GM23338 (cell line): ENCODE data around the gene DBNL. TPM values are rescaled to one million over a fixed set of nuclear protein-coding genes. Genes with fewer than 3 reads are reported as not detected.

Experiments used
- ATAC-seq: fragments of 200-7000 bp; cut with Tn5 transposase; 3 replicates; pipeline ENCODE4 v1.9.1; 2020
- DNase-seq: peaks from one replicate; pipeline ENCODE4 v3.0.0-alpha.2; 2015; ENCODE audit warnings: low spot score
- H2AFZ ChIP-seq: fragments of 200-600 bp; sonication (generic); 2 replicates; pipeline ENCODE4 v1.8.0; 2016; ENCODE audit warnings: antibody characterized with exemption, mild to moderate bottlenecking, moderate library complexity
- H3F3A ChIP-seq: fragments of 200-600 bp; sonication (generic); replicated peaks from 2 replicates; pipeline ENCODE4 v1.8.0; 2017; ENCODE audit warnings: antibody characterized with exemption, mixed run types, low read depth
- H3K27ac ChIP-seq: fragments of 200-600 bp; sonication (generic); 2 replicates; pipeline ENCODE4 v1.6.1; 2016; ENCODE audit warnings: low read depth
- H3K27me3 ChIP-seq: fragments of 200-600 bp; sonication (generic); 2 replicates; pipeline ENCODE4 v1.8.0; 2016; ENCODE audit warnings: mild to moderate bottlenecking, mixed run types, moderate library complexity; ENCODE audit not compliant: insufficient read depth
- H3K36me3 ChIP-seq: fragments of 200-600 bp; sonication (generic); 2 replicates; pipeline ENCODE4 v1.8.0; 2016; ENCODE audit warnings: mild to moderate bottlenecking; ENCODE audit not compliant: insufficient read depth
- H3K4me1 ChIP-seq: fragments of 200-600 bp; sonication (generic); 2 replicates; pipeline ENCODE4 v1.8.0; 2016; ENCODE audit warnings: mild to moderate bottlenecking, moderate library complexity; ENCODE audit not compliant: insufficient read depth
- H3K4me2 ChIP-seq: fragments of 200-600 bp; sonication (generic); 2 replicates; pipeline ENCODE4 v1.7.1; 2017; ENCODE audit warnings: mixed run types
- H3K4me3 ChIP-seq: fragments of 200-600 bp; sonication (generic); 2 replicates; pipeline ENCODE4 v1.6.1; 2016; ENCODE audit warnings: mixed run types
- H3K79me2 ChIP-seq: fragments of 200-600 bp; sonication (generic); replicated peaks from 2 replicates; pipeline ENCODE4 v1.8.0; 2017; ENCODE audit warnings: mild to moderate bottlenecking; ENCODE audit not compliant: insufficient read depth
- H3K9me2 ChIP-seq: fragments of 200-600 bp; sonication (generic); 2 replicates; pipeline ENCODE4 v1.8.0; 2017; ENCODE audit not compliant: insufficient read depth
- H4K20me1 ChIP-seq: fragments of 200-600 bp; sonication (generic); replicated peaks from 2 replicates; pipeline ENCODE4 v1.8.0; 2017; ENCODE audit warnings: mild to moderate bottlenecking; ENCODE audit not compliant: insufficient read depth
- H3K27ac Mint-ChIP-seq: 2 replicates; pipeline ENCODE4 v1.8.0; 2020; ENCODE audit warnings: inconsistent platforms, mild to moderate bottlenecking, moderate library complexity, mixed read lengths
- H3K27me3 Mint-ChIP-seq: 3 replicates; pipeline ENCODE4 v1.8.0; 2022; ENCODE audit warnings: low read depth, mild to moderate bottlenecking, moderate library complexity, mixed read lengths, inconsistent platforms; ENCODE audit not compliant: insufficient read depth, poor library complexity
- H3K36me3 Mint-ChIP-seq: 3 replicates; pipeline ENCODE4 v1.8.0; 2021; ENCODE audit warnings: low read depth, mild to moderate bottlenecking, inconsistent platforms, moderate library complexity, mixed read lengths
- H3K4me1 Mint-ChIP-seq: 3 replicates; pipeline ENCODE4 v1.8.0; 2020; ENCODE audit warnings: mild to moderate bottlenecking, inconsistent platforms, mixed read lengths
- H3K4me3 Mint-ChIP-seq: 3 replicates; pipeline ENCODE4 v1.8.0; 2021; ENCODE audit warnings: moderate library complexity, mild to moderate bottlenecking, inconsistent platforms, mixed read lengths
- H3K9me3 Mint-ChIP-seq: 3 replicates; pipeline ENCODE4 v1.8.0; 2020; ENCODE audit warnings: moderate library complexity, mild to moderate bottlenecking, inconsistent platforms, mixed read lengths
- CREB1 ChIP-seq: fragments of 250-450 bp; sonication (Bioruptor Pico); IDR thresholded peaks from 2 replicates; pipeline ENCODE4 v1.5.0; 2020; ENCODE audit warnings: low read depth, mild to moderate bottlenecking, moderate library complexity
- JUNB ChIP-seq: IDR thresholded peaks from one replicate; pipeline ENCODE4 v1.6.1; 2016; ENCODE audit warnings: antibody characterized with exemption; ENCODE audit not compliant: unreplicated experiment
- NANOG ChIP-seq: IDR thresholded peaks from 2 replicates; pipeline ENCODE4 v1.6.1; 2016; ENCODE audit warnings: antibody characterized with exemption, borderline replicate concordance
- POLR2AphosphoS5 ChIP-seq: IDR thresholded peaks from 2 replicates; pipeline ENCODE4 v1.6.1; 2016; ENCODE audit warnings: antibody characterized with exemption, low read depth
- STAT1 ChIP-seq: IDR thresholded peaks from one replicate; pipeline ENCODE4 v1.6.1; 2016; ENCODE audit warnings: antibody characterized with exemption; ENCODE audit not compliant: unreplicated experiment
- ZNF114 ChIP-seq: fragments of 250-450 bp; sonication (Bioruptor Pico); IDR thresholded peaks from 2 replicates; pipeline ENCODE4 v1.5.0; 2020; ENCODE audit warnings: mild to moderate bottlenecking, moderate library complexity
- polyA plus RNA-seq: library from polyadenylated mRNA; unstranded; fragments of >200 nt; fragmentation: Nextera tagmentation; extraction: Ambion mirVana; gene quantifications from 2 replicates; pipeline ENCODE4 v1.2.1, GENCODE V29; 2016
- total RNA-seq: library from RNA; depleted of rRNA; stranded (reverse); fragments of >200 nt; shearing (Covaris generic); gene quantifications from 2 replicates; pipeline ENCODE4 v1.2.3, GENCODE V29; 2014
- TF ChIP-seq, protein P1 (sequence below): IDR thresholded peaks from 2 replicates; pipeline ENCODE4 v1.6.1; 2016; ENCODE audit warnings: antibody characterized with exemption
- TF ChIP-seq, protein P2 (sequence below), 2 experiments: fragments of 200-600 bp in 1 of 2; sonication (generic) in 1 of 2; conservative IDR thresholded peaks; 2 replicates each; pipeline versions ENCODE4 v1.5.1 to v1.6.1; 2016 to 2017; ENCODE audit warnings: antibody characterized with exemption in 2 of 2, low read depth in 2 of 2, mild to moderate bottlenecking in 2 of 2, moderate library complexity in 1 of 2
- TF ChIP-seq, protein P3 (sequence below): fragments of 250-450 bp; sonication (Bioruptor Pico); IDR thresholded peaks from 2 replicates; pipeline ENCODE4 v1.5.0; 2020; ENCODE audit warnings: mild to moderate bottlenecking, moderate library complexity
- TF ChIP-seq, protein P4 (sequence below): IDR thresholded peaks from one replicate; pipeline ENCODE4 v1.6.1; 2018; ENCODE audit warnings: antibody characterized with exemption; ENCODE audit not compliant: unreplicated experiment

DBNL gene
- total and polyA plus RNA-seq, 2 experiments from 2014 or later: 18.1 to 49.4 TPM

DNA sequence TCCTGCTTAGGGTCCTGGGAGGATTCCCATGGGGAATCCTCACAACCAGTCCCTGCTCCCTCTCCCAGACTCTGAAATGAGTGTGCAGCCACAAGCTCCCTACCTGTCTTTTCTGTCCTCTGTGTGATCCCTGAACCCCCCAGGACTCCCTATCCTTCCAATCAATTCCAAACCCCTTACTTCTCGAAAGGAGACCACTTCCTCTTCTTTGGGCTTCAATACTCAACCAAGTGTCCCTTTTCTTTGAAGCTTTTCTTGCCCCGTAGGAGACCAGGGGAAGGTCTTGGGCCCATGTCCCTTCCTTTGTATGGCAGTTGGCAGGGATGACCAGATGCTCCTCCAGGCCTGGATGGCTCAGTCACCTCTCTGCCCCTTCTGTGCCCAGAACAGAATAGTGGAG, 61.3 kb downstream of the DBNL start (continued):
- TF ChIP-seq, protein P1, sequence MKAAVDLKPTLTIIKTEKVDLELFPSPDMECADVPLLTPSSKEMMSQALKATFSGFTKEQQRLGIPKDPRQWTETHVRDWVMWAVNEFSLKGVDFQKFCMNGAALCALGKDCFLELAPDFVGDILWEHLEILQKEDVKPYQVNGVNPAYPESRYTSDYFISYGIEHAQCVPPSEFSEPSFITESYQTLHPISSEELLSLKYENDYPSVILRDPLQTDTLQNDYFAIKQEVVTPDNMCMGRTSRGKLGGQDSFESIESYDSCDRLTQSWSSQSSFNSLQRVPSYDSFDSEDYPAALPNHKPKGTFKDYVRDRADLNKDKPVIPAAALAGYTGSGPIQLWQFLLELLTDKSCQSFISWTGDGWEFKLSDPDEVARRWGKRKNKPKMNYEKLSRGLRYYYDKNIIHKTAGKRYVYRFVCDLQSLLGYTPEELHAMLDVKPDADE: no peak
- TF ChIP-seq STAT1: no peak
- TF ChIP-seq, protein P2, sequence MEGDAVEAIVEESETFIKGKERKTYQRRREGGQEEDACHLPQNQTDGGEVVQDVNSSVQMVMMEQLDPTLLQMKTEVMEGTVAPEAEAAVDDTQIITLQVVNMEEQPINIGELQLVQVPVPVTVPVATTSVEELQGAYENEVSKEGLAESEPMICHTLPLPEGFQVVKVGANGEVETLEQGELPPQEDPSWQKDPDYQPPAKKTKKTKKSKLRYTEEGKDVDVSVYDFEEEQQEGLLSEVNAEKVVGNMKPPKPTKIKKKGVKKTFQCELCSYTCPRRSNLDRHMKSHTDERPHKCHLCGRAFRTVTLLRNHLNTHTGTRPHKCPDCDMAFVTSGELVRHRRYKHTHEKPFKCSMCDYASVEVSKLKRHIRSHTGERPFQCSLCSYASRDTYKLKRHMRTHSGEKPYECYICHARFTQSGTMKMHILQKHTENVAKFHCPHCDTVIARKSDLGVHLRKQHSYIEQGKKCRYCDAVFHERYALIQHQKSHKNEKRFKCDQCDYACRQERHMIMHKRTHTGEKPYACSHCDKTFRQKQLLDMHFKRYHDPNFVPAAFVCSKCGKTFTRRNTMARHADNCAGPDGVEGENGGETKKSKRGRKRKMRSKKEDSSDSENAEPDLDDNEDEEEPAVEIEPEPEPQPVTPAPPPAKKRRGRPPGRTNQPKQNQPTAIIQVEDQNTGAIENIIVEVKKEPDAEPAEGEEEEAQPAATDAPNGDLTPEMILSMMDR (conservative IDR thresholded peaks at IDR 0.05; ENCODE audit: low read depth in 2 of 2): no peak
- TF ChIP-seq JUNB: no peak

DNA sequence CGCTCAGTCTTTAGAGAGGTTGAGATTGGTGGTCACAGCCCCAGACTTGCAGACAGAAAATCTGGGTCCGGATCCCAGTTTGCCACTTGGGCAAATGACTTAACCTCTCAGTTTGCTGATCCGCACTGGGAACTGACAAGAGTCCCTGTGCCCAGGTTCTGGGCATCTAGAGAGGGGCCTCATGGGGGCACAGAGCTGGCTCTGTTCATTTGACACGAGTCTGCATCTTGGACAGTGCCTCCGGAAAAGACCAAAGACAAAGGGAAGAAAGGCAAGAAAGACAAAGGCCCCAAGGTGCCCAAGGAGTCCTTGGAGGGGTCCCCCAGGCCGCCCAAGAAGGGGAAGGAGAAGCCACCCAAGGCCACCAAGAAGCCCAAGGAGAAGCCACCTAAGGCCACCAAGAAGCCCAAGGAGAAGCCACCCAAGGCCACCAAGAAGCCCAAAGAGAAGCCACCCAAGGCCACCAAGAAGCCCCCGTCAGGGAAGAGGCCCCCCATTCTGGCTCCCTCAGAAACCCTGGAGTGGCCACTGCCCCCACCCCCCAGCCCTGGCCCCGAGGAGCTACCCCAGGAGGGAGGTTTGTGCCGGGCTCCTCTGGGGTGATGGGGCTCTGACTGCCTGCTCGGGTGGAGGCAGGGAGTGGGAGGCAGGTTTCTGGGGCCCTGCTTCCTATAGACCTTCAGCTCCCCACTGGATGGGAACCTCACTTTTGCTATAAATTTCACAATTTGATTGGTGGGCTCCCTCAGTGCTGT, 62.0 kb downstream of the DBNL start:
- no peak overlapping the region for H3K4me3 ChIP-seq
- DNase-seq (no peak), ATAC-seq (no peak)
- H3K9me2 ChIP-seq: no peaks in the 10 kb centered on the region
- H4K20me1 ChIP-seq: no peaks in the 10 kb centered on the region
- no peak overlapping the region for H3K27ac ChIP-seq
- peaks cover 8% of the 10 kb centered on the region; the same call in 1 of the 2 replicates for H3K4me1 ChIP-seq
- peaks cover 18% of the 10 kb centered on the region for H3K27me3 Mint-ChIP-seq
- H3K79me2 ChIP-seq: no peaks in the 10 kb centered on the region; the same call in 1 of the 2 replicates
- H3F3A ChIP-seq: no peaks in the 10 kb centered on the region
- no peaks in the 10 kb centered on the region for H3K9me3 Mint-ChIP-seq
- peaks cover 13% of the 10 kb centered on the region for H3K4me1 Mint-ChIP-seq
- no peak overlapping the region; the same call in 2 of the 3 replicates for H3K4me3 Mint-ChIP-seq
- peaks cover 9% of the 10 kb centered on the region; the same call in 2 of the 3 replicates for H3K36me3 Mint-ChIP-seq
- no peak overlapping the region for H3K4me2 ChIP-seq
- no peaks in the 10 kb centered on the region for H3K36me3 ChIP-seq
- H2AFZ ChIP-seq: no peak overlapping the region
- H3K27ac Mint-ChIP-seq: no peak overlapping the region
- H3K27me3 ChIP-seq: peaks cover 9% of the 10 kb centered on the region; the same call in 1 of the 2 replicates
- TF ChIP-seq NANOG (no peak), CREB1 (CRISPR knock-in tag) (no peak), POLR2AphosphoS5 (no peak), ZNF114 (no peak)
- TF ChIP-seq, protein P3, sequence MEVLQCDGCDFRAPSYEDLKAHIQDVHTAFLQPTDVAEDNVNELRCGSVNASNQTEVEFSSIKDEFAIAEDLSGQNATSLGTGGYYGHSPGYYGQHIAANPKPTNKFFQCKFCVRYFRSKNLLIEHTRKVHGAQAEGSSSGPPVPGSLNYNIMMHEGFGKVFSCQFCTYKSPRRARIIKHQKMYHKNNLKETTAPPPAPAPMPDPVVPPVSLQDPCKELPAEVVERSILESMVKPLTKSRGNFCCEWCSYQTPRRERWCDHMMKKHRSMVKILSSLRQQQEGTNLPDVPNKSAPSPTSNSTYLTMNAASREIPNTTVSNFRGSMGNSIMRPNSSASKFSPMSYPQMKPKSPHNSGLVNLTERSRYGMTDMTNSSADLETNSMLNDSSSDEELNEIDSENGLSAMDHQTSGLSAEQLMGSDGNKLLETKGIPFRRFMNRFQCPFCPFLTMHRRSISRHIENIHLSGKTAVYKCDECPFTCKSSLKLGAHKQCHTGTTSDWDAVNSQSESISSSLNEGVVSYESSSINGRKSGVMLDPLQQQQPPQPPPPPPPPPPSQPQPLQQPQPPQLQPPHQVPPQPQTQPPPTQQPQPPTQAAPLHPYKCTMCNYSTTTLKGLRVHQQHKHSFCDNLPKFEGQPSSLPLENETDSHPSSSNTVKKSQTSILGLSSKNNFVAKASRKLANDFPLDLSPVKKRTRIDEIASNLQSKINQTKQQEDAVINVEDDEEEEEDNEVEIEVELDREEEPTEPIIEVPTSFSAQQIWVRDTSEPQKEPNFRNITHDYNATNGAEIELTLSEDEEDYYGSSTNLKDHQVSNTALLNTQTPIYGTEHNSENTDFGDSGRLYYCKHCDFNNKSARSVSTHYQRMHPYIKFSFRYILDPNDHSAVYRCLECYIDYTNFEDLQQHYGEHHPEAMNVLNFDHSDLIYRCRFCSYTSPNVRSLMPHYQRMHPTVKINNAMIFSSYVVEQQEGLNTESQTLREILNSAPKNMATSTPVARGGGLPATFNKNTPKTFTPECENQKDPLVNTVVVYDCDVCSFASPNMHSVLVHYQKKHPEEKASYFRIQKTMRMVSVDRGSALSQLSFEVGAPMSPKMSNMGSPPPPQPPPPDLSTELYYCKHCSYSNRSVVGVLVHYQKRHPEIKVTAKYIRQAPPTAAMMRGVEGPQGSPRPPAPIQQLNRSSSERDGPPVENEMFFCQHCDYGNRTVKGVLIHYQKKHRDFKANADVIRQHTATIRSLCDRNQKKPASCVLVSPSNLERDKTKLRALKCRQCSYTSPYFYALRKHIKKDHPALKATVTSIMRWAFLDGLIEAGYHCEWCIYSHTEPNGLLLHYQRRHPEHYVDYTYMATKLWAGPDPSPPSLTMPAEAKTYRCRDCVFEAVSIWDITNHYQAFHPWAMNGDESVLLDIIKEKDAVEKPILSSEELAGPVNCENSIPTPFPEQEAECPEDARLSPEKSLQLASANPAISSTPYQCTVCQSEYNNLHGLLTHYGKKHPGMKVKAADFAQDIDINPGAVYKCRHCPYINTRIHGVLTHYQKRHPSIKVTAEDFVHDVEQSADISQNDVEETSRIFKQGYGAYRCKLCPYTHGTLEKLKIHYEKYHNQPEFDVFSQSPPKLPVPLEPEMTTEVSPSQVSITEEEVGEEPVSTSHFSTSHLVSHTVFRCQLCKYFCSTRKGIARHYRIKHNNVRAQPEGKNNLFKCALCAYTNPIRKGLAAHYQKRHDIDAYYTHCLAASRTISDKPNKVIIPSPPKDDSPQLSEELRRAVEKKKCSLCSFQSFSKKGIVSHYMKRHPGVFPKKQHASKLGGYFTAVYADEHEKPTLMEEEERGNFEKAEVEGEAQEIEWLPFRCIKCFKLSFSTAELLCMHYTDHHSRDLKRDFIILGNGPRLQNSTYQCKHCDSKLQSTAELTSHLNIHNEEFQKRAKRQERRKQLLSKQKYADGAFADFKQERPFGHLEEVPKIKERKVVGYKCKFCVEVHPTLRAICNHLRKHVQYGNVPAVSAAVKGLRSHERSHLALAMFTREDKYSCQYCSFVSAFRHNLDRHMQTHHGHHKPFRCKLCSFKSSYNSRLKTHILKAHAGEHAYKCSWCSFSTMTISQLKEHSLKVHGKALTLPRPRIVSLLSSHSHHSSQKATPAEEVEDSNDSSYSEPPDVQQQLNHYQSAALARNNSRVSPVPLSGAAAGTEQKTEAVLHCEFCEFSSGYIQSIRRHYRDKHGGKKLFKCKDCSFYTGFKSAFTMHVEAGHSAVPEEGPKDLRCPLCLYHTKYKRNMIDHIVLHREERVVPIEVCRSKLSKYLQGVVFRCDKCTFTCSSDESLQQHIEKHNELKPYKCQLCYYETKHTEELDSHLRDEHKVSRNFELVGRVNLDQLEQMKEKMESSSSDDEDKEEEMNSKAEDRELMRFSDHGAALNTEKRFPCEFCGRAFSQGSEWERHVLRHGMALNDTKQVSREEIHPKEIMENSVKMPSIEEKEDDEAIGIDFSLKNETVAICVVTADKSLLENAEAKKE (CRISPR knock-in tag): no peak
- TF ChIP-seq, protein P1: no peak
- TF ChIP-seq, protein P4, sequence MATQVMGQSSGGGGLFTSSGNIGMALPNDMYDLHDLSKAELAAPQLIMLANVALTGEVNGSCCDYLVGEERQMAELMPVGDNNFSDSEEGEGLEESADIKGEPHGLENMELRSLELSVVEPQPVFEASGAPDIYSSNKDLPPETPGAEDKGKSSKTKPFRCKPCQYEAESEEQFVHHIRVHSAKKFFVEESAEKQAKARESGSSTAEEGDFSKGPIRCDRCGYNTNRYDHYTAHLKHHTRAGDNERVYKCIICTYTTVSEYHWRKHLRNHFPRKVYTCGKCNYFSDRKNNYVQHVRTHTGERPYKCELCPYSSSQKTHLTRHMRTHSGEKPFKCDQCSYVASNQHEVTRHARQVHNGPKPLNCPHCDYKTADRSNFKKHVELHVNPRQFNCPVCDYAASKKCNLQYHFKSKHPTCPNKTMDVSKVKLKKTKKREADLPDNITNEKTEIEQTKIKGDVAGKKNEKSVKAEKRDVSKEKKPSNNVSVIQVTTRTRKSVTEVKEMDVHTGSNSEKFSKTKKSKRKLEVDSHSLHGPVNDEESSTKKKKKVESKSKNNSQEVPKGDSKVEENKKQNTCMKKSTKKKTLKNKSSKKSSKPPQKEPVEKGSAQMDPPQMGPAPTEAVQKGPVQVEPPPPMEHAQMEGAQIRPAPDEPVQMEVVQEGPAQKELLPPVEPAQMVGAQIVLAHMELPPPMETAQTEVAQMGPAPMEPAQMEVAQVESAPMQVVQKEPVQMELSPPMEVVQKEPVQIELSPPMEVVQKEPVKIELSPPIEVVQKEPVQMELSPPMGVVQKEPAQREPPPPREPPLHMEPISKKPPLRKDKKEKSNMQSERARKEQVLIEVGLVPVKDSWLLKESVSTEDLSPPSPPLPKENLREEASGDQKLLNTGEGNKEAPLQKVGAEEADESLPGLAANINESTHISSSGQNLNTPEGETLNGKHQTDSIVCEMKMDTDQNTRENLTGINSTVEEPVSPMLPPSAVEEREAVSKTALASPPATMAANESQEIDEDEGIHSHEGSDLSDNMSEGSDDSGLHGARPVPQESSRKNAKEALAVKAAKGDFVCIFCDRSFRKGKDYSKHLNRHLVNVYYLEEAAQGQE: no peak
